Measurements from ENCODE around the gene RUVBL1.
"Not testable (repeated sequence)": the region's sequence is repeated elsewhere in the genome, so short reads cannot be mapped to it uniquely, and the experiment has no call there.

RUVBL1 gene

GRCh38 chr3:128123538-128124368 is at the start of gene RUVBL1:
TSS of gene RUVBL1 (minus strand) at chr3:128123812. CDS start at chr3:128123724, 88 bp downstream.
- peak; percentile 96 for DNase-seq

DNA sequence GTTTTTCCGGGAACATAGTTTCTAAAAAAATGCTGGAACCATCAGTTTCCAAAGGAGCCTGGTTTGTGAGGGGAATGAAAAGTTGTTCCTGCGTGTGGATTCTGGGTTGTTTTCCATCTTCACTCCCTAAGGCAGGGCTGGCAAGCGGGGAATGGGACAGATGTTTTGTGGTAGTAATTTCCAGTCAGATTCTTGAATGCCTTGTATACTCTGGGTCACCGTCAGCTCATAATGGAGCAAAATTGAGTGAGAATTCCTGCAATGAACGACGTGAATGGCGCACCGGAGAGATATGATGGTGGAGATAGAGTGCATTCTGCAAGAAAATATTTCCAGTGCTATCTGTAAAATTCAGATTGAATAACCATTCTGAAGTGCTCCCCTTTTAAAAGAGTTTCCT is 49.6 kb upstream of the RUVBL1 start:
- no peak for DNase-seq

DNA sequence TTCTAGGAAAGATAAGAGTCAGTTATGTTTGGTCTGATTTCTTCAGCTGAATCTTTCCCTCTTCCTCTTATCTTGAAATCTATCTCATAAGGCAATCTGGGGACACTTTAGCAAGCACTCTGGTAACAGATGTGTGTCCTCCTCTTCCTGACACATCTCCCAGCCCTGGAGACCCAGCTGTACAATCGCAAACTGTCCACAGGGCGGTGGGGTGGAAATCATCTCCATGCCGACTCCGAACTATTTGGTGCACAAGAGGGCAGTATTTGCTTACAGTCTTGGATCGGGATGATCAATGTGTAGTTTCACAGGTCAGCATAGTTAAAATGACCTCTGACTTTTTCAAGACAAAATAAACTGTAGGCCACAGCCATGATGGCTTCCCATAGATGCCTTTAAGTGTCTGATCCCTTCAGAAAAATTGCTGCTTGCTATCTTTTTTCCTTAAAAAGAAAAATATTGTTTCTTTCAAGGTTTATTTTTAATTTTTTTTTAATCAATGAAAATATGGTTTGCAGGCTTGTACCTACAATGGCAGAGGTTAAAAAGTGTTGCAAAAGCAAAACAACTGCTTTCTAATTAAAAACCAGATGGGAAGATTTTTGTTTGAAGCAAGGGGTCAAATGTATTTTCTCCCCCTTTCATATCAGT is 47.4 kb upstream of the RUVBL1 start:
- no peak for DNase-seq

- DNase-seq = no peak
These were observed 45.2 kb upstream of the RUVBL1 start for GRCh38 chr3:128168836-128169235.

DNA sequence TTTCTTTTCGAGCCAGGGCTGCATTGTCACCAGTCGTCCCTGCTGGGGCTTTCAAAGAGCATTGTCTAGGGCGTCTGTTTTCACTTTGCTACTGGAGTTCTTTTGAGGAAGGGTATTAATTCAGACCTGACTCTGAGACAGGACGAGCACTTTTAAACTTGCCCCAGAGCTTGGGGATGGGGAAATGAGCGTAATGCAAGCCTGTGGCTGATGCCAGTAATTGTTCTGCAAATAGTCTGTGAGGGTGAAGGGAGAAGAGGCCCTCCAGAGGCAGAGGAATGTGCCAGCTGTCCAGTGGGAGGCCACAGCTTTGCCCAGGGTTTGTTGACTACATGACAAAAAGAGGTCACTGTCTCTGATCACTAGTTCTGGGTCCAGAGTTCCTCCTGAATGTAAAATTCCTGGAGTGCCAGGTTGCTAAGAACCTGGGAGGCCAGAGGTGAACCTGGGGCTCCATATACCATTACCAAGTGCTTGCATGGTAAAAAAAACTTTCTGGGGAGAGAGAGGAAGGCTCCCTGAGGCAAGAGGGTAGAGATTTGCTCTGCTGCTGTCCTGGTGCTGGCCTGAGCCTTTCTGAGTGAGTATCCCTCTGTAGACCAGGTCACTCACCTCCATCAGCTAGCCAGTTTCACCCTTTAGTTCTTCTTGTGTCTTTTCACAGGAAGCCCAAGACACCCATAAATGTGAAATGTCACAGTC is 44.5 kb upstream of the RUVBL1 start:
- no peak for DNase-seq

DNA sequence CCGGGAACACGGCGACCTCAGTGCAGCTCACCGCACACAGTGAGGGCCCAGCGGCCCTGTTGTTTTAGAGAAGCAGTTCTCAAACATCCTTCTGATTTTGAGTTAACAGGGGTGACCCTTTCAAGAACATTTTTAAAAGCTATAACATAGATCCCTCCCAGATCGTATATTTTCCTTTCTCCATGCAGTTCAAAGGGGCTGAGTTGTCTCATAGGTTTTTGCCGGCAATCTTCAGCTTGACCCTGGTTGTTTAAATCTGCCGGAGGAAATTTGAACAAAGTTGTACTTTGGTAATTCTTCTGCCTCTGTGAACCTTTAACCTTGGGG is 44.0 kb upstream of the RUVBL1 start:
- no peak for DNase-seq

DNA sequence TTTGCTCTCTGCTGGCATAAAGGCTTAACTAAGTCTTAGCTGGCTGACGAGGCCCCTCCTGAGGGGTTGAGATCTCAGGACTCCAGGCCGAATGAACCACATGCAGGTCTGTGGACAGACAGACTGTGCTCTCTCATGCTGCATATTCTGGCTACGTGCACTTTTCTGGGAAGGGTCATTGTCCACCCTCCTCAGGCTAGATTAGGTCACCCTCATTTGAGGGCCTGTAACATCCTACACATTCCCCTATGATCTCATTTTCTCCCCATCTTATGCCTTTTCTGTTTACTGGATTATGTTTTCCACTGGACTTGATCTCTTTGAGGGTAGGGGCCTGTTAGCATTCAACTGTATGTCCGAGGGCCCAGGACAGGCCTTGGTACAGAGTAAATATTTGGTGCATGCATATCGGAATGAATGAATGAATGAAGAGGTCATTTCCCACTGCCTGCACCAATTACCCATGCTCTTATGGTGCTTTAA is 43.4 kb upstream of the RUVBL1 start:
- no peak for DNase-seq

- DNase-seq = no peak
These were observed 39.8 kb upstream of the RUVBL1 start for GRCh38 chr3:128163432-128163831.

DNA sequence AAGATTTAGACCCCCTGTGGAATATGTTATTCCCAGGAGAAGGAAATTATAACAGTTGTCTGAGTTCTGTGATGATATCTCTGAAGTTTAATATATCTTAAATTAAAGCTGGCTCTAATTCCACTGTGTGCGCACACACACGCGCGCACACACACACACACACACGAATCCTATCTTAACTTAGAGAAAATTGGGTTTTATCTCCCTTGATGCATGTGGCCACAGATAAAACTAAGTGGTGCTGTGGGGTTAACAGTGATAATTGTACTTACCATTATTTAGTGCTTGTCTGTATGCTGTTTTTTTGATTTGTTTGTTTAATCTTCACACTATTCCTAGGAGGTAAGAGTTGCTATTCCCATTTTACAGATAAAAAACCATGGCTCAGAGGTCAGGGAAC is 37.0 kb upstream of the RUVBL1 start:
- no peak for DNase-seq

DNA sequence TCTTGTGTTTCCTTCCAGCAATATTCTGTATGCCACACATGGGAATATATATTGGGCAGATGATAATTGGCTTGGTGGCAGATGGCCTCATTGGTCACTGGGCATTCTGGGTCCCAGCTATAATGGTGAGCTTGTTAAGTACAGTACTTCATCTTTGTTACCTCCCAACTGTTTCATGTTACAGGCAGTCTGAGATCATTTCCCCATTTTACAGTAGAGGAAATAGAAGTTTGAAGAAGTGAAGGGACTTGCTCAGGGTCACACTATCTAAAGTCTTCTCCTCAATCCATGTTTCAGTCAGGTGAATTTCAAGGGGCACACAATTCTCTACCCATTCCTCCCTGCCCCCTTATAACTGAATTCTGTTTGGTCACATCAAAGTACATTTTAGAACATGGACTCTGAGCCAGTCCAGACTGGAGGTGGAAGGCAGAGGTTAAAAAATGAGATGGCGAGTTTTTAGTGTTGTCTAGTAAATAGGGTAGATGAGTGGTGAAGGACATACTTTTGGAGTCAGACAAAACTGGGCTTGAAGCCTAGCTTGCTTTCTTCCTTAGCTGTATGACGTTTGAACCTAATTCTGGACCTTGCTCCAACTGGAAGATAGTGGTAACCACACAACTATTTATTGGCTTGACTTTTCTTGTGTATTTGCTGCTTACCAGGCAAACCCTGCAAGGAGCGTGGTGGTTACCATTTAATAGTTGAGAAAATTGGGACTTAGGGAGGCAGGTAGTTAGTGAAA is 32.2 kb upstream of the RUVBL1 start:
- DNase-seq = no peak

DNA sequence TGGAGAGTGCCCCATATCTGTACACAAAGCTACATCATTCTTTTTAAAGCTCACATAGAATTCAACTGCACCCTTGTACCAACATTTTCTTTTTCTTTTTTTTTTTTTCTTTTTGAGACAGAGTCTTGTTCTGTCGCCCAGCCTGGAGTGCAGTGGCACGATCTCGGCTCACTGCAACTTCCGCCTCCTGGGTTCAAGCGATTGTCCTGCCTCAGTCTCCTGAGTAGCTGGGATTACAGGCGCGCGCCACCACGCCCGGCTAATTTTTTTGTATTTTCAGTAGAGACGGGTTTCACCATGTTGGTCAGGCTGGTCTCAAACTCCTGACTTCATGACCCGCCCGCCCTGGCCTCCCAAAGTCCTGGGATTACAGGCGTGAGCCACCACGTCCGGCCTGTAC is 30.7 kb upstream of the RUVBL1 start:
- DNase-seq = not testable (repeated sequence)

DNA sequence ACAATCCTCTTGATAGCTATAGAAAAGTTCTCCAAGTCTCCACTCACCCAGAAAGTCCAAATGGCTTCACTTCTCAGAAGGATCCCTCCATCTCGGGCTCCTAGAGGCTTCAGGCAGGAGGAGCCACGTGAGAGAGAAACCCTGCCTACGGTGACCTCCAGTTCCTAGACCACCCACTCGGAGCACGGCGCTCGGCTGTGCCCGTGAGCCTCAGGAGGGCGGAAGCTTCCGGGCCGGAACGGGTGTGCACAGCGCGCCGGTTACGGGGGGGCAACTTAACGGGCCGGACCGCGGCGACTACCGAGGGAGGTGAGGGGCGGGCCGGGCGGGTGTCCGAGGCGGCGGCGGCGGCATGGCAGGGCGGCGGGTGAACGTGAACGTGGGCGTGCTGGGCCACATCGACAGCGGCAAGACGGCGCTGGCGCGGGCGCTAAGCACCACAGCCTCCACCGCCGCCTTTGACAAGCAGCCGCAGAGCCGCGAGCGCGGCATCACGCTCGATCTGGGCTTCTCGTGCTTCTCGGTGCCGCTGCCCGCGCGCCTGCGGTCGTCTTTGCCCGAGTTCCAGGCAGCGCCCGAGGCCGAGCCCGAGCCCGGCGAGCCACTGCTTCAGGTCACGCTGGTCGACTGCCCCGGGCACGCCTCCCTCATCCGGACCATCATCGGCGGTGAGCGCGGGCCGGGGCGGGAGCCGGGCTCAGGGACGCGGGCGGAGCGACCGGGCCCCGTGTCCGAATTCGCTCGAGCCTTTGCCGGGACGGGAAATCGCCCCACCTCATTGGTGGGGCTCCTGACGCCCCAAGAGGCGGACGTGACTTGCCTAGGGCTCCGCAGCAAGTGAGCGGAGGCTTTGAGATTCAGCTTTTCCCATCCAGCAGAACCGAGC is 29.8 kb upstream of the RUVBL1 start, which contains the start of gene EEFSEC:
TSS of gene EEFSEC (plus strand) at position 326 of the 886 bp plus-strand sequence. CDS start at position 353, 27 bp downstream.
- peak; percentile 81 for DNase-seq

- no peak for DNase-seq
These were observed 29.0 kb upstream of the RUVBL1 start for GRCh38 chr3:128152419-128153155.

DNA sequence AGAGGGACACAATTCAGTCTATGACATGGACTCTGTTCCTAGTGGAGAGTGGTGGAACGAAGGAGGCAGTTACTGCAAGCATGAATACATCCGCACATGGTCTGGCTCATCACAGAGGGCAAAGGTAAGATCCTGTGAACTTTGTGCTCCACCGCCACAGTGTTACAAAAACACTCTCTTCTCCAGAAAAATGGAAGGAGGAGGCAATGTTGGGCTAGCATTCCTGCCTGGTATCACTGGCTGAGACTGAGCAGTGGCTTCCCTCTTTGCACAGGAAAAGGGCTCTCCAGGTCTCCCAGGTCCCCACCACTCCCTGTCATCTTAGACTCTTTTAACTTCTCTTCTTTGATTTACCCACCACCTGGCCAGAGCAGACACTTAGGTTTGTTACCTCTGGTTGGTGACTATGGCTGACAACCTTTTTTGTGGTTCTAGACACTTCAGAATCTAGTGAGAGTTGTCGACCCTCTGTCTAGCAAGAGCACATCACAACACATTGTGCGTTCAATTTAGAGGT is 28.2 kb upstream of the RUVBL1 start:
- no peak for DNase-seq

GRCh38 chr3:128149650-128150049 is 26.0 kb upstream of the RUVBL1 start:
- DNase-seq = no peak

GRCh38 chr3:128146201-128146600 is 22.6 kb upstream of the RUVBL1 start:
- no peak for DNase-seq

DNA sequence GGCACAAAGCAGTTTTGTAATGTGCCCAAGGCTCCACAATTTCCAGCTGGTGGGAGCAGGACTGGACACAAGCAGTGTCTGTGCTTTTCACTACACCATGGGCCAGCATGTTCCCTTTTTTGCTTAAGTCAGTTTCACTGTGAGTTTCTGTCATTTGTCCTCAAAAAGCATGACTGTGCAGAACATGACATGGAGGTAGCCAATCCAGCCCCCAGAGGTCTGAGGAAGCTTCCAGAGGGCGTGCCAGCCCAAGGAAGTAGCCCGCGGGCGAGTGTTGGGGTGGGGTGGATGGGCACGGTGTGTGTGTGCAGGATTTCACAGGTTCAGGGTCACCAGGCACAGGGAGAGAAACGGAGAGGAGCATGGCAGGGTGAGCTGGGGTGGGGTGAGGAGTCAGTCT is 21.7 kb upstream of the RUVBL1 start:
- no peak for DNase-seq

- no peak for DNase-seq
These were observed 21.0 kb upstream of the RUVBL1 start for GRCh38 chr3:128144512-128145187.

- DNase-seq = no peak
These were observed 19.9 kb upstream of the RUVBL1 start for GRCh38 chr3:128143496-128143895.

DNA sequence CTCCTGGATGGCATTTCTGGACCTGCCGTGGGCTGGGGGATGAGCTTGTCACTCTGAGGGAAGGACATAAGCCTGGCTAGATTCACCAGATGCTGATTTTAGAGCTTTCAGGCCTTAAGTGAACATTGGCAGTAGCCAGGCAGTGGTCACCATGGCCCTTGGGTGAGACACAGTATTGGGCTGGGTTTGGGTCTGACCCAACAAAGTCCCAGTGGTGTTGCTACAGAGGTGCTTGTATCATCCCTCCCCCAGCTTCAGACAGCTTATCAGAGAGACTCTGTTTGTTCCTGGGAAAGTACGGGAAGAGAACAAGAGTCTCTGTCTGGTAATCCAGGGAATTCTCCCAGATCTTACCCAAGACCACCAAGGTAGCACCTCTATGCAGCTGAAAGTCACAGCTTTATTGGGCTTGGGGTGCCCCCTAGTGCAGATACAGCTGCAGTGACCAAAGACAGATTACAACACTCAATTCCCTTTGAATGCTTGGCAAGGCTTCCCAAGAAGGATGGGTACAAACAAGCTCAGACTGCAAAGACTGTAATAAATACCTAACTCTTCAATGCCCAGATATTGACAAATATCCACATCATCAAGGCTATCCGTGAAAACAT is 9.8 kb upstream of the RUVBL1 start:
- peak; percentile 52 for DNase-seq
